HG02981 (cell line): Measurements from ENCODE around the gene ZNF8.
"Not testable (repeated sequence)": the region's sequence is repeated elsewhere in the genome, so short reads cannot be mapped to it uniquely, and the experiment has no call there.

Source experiments
- ATAC-seq: cut with Tn5 transposase; IDR thresholded peaks from one replicate; pipeline ENCODE4 v1.9.1; 2021; ENCODE audit warnings: mild to moderate bottlenecking, moderate library complexity; ENCODE audit not compliant: unreplicated experiment

Gene ZNF8

DNA sequence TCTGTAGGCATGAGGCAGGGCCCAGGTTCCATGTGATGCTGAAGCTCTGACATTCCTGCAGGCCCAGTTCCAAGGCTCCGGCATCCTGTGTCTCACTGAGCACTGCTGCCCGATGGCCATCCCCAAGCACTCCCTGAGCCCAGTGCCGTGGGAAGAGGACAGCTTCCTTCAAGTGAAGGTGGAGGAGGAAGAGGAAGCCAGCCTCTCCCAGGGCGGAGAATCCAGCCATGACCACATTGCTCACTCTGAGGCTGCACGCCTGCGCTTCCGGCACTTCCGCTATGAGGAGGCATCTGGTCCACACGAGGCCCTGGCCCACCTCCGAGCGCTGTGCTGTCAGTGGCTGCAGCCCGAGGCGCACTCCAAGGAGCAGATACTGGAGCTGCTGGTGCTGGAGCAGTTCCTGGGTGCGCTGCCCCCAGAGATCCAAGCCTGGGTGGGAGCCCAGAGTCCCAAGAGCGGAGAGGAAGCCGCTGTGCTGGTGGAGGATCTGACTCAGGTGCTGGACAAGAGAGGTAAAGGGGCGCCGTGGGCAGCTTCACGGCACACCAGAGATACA is 56.0 kb downstream of the ZNF8 start:
- no peak for ATAC-seq

- ATAC-seq = no peak
These were observed 56.9 kb downstream of the ZNF8 start for GRCh38 chr19:58335630-58336029.

- ATAC-seq = no peak
These were observed 57.5 kb downstream of the ZNF8 start for GRCh38 chr19:58336216-58336615.

DNA sequence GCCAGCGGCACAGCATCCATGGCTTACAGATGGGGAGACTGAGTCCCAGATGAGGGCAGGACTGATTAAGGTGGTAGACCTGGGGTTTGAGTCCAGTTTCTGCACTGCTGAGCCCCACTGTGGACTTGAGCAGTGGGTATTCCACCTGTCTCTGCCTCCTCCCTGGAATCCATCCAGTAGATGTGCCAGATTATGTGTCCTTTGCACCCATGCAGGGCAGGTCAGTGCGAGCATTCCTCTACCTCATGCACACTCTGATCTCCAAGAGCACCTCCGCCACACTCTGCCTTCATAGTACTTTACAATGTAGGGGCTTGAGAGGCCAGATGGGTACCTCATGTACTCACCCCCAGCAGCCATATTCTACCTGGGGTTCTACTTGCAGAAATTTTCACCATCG is 58.1 kb downstream of the ZNF8 start:
- ATAC-seq = no peak

- ATAC-seq = no peak
These were observed 59.6 kb downstream of the ZNF8 start for GRCh38 chr19:58338336-58338735.

GRCh38 chr19:58338825-58339558 is 60.2 kb downstream of the ZNF8 start:
- ATAC-seq = no peak

- no peak for ATAC-seq
These were observed 66.8 kb downstream of the ZNF8 start for GRCh38 chr19:58345558-58345957.

- ATAC-seq = peak; percentile 85
These were observed 68.5 kb downstream of the ZNF8 start for GRCh38 chr19:58346961-58347929.

DNA sequence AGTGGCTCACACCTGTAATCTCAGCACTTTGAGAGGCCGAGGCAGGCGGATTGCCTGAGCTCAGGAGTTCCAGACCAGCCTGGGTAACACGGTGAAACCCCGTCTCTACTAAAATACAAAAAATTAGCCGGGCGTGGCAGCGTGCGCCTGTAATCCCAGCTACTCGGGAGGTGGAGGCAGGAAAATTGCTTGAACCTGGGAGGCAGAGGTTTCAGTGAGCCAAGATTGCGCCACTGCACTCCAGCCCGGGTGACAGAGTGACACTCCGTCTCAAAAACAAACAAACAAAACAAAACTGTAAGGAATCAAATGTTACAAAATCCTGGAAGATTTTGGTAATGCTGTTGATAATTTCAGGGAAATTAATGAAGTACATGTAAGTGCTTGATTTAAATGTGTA is 69.3 kb downstream of the ZNF8 start:
- ATAC-seq = not testable (repeated sequence)

DNA sequence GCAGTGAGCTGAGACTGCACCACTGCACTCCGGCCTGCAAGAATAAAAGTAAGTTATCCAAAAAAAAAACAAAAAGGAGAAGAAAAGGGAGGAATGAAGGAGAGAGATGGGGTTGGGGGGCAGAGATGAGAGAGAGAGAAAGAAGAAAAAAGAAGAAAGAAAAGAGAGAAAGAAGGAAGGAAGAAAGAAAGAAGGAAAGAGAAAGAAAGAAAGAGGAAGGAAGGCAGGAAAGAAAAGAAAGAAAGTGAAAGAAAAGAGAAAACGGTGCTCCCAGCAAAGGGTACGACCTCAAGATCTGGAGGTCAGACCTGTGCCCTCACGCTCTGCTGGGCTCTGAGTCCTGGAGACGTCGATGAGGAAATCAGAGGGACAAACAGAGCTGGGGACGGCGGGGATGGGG is 70.8 kb downstream of the ZNF8 start:
- ATAC-seq = no peak

DNA sequence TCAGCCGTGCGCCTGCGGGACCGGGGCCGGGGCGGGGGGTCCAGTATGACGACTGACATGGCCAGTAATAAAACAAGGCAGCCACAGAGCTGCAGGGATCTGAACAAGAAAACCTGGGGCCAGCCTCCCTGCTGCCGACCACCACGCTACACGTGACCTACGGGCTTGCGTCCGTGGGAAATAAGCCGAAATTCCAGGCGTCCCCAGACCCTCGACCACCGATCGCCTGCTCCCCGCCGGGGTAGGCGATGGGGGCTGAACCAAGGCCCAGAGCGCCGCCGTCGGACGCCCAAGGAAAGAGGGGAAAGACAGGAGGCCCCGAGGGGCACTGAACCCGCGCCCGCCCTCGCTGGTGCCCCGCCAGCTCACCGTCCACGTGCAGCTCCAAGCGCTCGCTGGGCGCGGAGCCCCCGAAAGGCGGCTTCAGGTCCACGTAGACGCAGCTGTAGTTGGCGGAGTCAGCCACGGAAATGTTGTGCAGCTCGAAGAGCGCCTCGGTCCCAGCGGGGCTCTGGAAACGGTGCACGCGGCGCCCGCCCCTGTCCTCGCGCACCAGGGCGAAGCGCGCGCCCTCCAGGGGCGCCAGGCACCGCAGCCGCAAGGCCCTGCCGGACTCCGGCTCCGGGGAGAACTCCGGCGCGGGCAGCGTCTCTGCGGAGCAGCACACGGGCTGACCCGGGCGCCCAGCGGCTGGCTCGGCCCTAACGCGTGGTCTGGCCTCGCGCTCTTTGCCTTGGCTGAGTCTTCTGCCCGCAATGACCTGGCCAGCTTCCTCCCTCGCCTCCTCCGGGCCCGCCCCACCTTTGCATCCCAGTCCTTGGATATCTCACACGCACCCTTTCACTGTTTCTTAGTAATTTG is 71.5 kb downstream of the ZNF8 start:
- no peak for ATAC-seq

DNA sequence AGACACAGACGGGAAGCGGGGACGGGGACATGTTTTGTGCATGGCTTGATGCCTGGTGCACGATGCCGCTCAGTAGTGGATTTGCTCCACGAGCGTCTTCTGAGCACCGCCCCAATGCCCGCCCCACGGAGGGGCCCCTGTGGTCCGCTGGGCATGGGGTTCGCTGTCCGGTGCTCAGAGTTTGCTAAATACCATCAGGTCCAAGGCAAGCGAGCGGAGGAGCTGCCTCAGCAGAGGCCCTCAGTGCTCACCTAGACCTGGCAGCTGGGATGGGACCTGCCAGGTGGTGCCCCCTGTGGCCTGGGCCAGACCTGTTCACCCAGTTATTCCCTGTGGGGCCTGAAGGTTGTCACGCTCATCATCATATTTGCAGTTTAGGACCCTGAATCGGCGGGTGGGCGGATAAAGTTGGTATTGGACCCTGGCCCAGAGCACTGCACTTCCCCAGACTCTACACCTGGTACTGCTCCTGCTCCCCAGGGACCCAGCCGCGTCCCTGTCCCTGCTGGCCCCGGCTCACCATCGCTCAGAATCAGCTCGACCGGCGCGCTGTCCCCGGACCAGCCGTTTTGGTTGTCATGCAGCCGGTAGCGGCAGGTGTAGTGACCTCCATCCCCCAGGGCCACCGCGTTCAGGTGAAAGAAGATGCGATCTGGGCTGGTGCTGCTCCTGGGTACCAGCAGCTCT is 72.3 kb downstream of the ZNF8 start:
- ATAC-seq = no peak

GRCh38 chr19:58351558-58351878 is 72.8 kb downstream of the ZNF8 start:
- no peak for ATAC-seq

DNA sequence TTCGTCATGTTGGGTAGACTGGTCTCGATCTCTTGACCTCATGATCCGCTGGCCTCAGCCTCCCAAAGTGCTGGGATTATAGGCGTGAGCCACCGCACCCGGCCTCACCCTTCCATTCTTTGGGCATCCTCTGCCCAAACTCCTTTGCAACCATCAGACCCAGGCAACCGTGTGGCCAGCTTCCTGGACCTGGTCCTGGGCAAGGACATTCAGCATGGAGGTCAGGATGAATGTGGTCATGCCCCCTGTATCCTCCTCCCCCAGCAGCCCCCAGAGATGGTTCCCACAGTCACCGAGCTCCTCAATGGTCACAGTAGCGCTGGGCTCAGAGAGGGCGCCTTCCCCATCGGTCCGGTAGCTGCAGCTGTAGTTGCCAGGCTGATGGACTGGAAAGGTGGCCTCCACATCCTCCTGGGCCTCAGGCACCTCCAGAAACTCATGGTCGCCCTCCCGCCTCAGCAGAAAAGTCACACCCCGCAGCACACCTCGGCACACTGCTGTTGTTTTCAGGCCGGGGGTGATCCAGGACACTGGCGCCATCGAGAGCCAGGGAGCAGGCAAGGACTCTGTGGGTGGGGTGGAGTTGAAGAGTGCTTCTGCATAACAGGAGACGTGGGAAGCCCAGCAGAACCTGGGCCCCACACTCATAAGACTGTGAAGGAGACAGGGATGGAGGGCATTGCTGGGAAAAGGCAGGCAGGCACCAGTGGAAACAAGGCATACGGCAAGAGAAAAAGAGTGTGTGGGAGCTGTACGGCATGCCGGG is 73.4 kb downstream of the ZNF8 start:
- ATAC-seq = no peak
